ENCODE results near the gene PPIL6.

- TF ChIP-seq PPARA (CRISPR knock-in tag; IDR thresholded peaks at IDR 0.05; ENCODE audit: borderline replicate concordance) (no peak), ZFP30 (CRISPR knock-in tag; IDR thresholded peaks at IDR 0.05) (no peak), ISL1 (CRISPR knock-in tag; IDR thresholded peaks at IDR 0.05) (no peak), PATZ1 (CRISPR knock-in tag; IDR thresholded peaks at IDR 0.05; ENCODE audit: borderline replicate concordance) (no peak), TCF4 (CRISPR knock-in tag; IDR thresholded peaks at IDR 0.05; ENCODE audit: borderline replicate concordance) (no peak), CSDC2 (CRISPR knock-in tag; IDR thresholded peaks at IDR 0.05) (no peak)
Observed at GRCh38 chr6:109347779-109348178, 92.6 kb downstream of the PPIL6 start.
